Measurements from ENCODE around the gene NEIL3. TPM values are rescaled to one million over a fixed set of nuclear protein-coding genes. Genes with fewer than 3 reads are reported as not detected.

The NEIL3 gene
- total and polyA plus RNA-seq, 7 donors = 0.27 to 1.9 (median 0.69) TPM; not detected in 4

GRCh38 chr4:177287255-177287654, 22.4 kb upstream of the NEIL3 start:
- Histone ChIP-seq H3K9me3 (no peaks in the 10 kb centered on the region), H3K4me1 (no peaks in the 10 kb centered on the region), H3K27me3 (no peaks in the 10 kb centered on the region), H3K4me3 (no peak overlapping the region), H3K27ac (no peak overlapping the region), H3K36me3 (no peaks in the 10 kb centered on the region)
- TF ChIP-seq POLR2AphosphoS5 (IDR thresholded peaks at IDR 0.05) (no peak), EP300 (IDR thresholded peaks at IDR 0.05) (no peak), POLR2A (IDR thresholded peaks at IDR 0.05) (no peak), CTCF (IDR thresholded peaks at IDR 0.05) (no peak)
- DNase-seq = no peak
- WGBS, 2 donors = 22 to 26% methylated on average over 1 of the region's 1 CpG
- intact Hi-C loops (cut with DNase I) = no loop called here

GRCh38 chr4:177288335-177288734, 21.3 kb upstream of the NEIL3 start:
- Histone ChIP-seq H3K9me3 (no peaks in the 10 kb centered on the region), H3K27ac (no peak overlapping the region), H3K4me3 (no peak overlapping the region), H3K4me1 (no peaks in the 10 kb centered on the region), H3K27me3 (no peaks in the 10 kb centered on the region), H3K36me3 (no peaks in the 10 kb centered on the region)
- TF ChIP-seq EP300 (IDR thresholded peaks at IDR 0.05) (no peak), POLR2AphosphoS5 (IDR thresholded peaks at IDR 0.05) (no peak), POLR2A (IDR thresholded peaks at IDR 0.05) (no peak)
- whole genome bisulfite sequencing, 2 donors = 88 to 96% methylated on average over 1 of the region's 1 CpG
- intact Hi-C loops (cut with DNase I) = no loop called here
- no peak for DNase-seq

GRCh38 chr4:177290780-177291179, 18.9 kb upstream of the NEIL3 start:
- H3K36me3 ChIP-seq = no peaks in the 10 kb centered on the region
- H3K4me3 ChIP-seq = no peak overlapping the region
- DNase-seq = no peak
- H3K4me1 ChIP-seq = no peaks in the 10 kb centered on the region
- H3K9me3 ChIP-seq = no peaks in the 10 kb centered on the region
- H3K27ac ChIP-seq = no peak overlapping the region
- WGBS, 2 donors = 85 to 86% methylated on average over 6 of the region's 6 CpGs
- intact Hi-C loops (cut with DNase I) = no loop called here
- H3K27me3 ChIP-seq = no peaks in the 10 kb centered on the region
- no peak for TF ChIP-seq POLR2AphosphoS5 (IDR thresholded peaks at IDR 0.05)
- no peak for TF ChIP-seq CTCF (IDR thresholded peaks at IDR 0.05)
- TF ChIP-seq POLR2A (IDR thresholded peaks at IDR 0.05) = no peak
- TF ChIP-seq EP300 (IDR thresholded peaks at IDR 0.05) = no peak

GRCh38 chr4:177292171-177292570, 17.5 kb upstream of the NEIL3 start:
- DNase-seq = no peak
- WGBS, 2 donors = 80 to 93% methylated on average over 2 of the region's 2 CpGs
- Histone ChIP-seq H3K9me3 (no peaks in the 10 kb centered on the region), H3K27me3 (no peaks in the 10 kb centered on the region), H3K36me3 (no peaks in the 10 kb centered on the region), H3K4me3 (no peak overlapping the region), H3K27ac (no peak overlapping the region), H3K4me1 (no peaks in the 10 kb centered on the region)
- no peak for TF ChIP-seq POLR2AphosphoS5 (IDR thresholded peaks at IDR 0.05)
- no peak for TF ChIP-seq CTCF (IDR thresholded peaks at IDR 0.05)
- no peak for TF ChIP-seq POLR2A (IDR thresholded peaks at IDR 0.05)
- TF ChIP-seq EP300 (IDR thresholded peaks at IDR 0.05) = no peak
- intact Hi-C loops (cut with DNase I) = no loop called here

- H3K36me3 ChIP-seq = no peaks in the 10 kb centered on the region
- WGBS, 2 donors = 62 to 77% methylated on average over 5 of the region's 5 CpGs
These were observed 16.3 kb upstream of the NEIL3 start for GRCh38 chr4:177293208-177294033.

More at GRCh38 chr4:177293208-177294033, 16.3 kb upstream of the NEIL3 start:
- DNase-seq = no peak
- H3K27me3 ChIP-seq = no peaks in the 10 kb centered on the region
- no peak overlapping the region for H3K27ac ChIP-seq
- H3K4me1 ChIP-seq = no peaks in the 10 kb centered on the region
- TF ChIP-seq POLR2A (IDR thresholded peaks at IDR 0.05) (no peak), POLR2AphosphoS5 (IDR thresholded peaks at IDR 0.05) (no peak), CTCF (IDR thresholded peaks at IDR 0.05) (no peak), EP300 (IDR thresholded peaks at IDR 0.05) (no peak)
- H3K9me3 ChIP-seq = peaks cover 0 to 7% (median 0%) of the 10 kb centered on the region in 4 donors
- no peak overlapping the region for H3K4me3 ChIP-seq
- intact Hi-C loops (cut with DNase I) = no loop called here

All from sigmoid colon (tissue), 7 donors.